AG04450 (cell line): ENCODE measurements around the gene B3GLCT. TPM values are rescaled to one million over a fixed set of nuclear protein-coding genes. Genes with fewer than 3 reads are reported as not detected.

Experiments
- CTCF ChIA-PET: fragments of 300-600, 350-600 bp; formaldehyde crosslinking; extraction: SDS; loops from one replicate; lab custom pipeline; 2022; ENCODE audit warnings: antibody characterized with exemption, inconsistent platforms; lab: Charles Lee
- POLR2A ChIA-PET: fragments of 350-600 bp; formaldehyde crosslinking; extraction: SDS; loops from one replicate; lab custom pipeline; 2021; ENCODE audit warnings: antibody characterized with exemption, inconsistent platforms; lab: Yijun Ruan, JAX
- DNase-seq: peaks from one replicate; pipeline ENCODE4 v3.0.0-alpha.2; 2011; ENCODE audit warnings: low read depth, low spot score
- H3K27ac ChIP-seq: one replicate; pipeline ENCODE4 v1.5.1; 2012; ENCODE audit warnings: low read depth, low read length, control low read depth
- H3K27me3 ChIP-seq: one replicate; pipeline ENCODE4 v1.6.0; 2012; ENCODE audit warnings: low read length; ENCODE audit not compliant: control insufficient read depth, insufficient read depth
- H3K4me3 ChIP-seq: 2 replicates; pipeline ENCODE4 v1.5.1; 2011; ENCODE audit warnings: mild to moderate bottlenecking, low read depth, low read length, control low read depth
- H3K9me3 ChIP-seq: 2 replicates; pipeline ENCODE4 v1.5.1; 2012; ENCODE audit warnings: low read length; ENCODE audit not compliant: control insufficient read depth, insufficient read depth
- polyA plus RNA-seq: library from polyadenylated mRNA; depleted of rRNA; stranded (reverse); fragments of >200 nt; gene quantifications from 2 replicates; pipeline ENCODE4 v1.2.3, GENCODE V29; 2011
- TF ChIP-seq, protein P1 (sequence below): IDR thresholded peaks from 2 replicates; pipeline ENCODE4 v1.5.1; 2011; ENCODE audit warnings: low read depth, low read length, control low read depth, inconsistent platforms

The B3GLCT gene
- polyA plus RNA-seq, 1 experiment, result 2.3 TPM

GRCh38 chr13:31227870-31228269 is 28.1 kb downstream of the B3GLCT start:
- no peak for DNase-seq
- CTCF ChIA-PET, result interaction anchor here (1.0 to 4.9 kb wide), 2 partner anchors 9 to 197 kb away, joined by 4 to 41 read pairs; no protein-coding TSS in a partner anchor
- Histone ChIP-seq H3K9me3 (no peaks in the 10 kb centered on the region), H3K27ac (no peak overlapping the region), H3K4me3 (no peak overlapping the region), H3K27me3 (no peaks in the 10 kb centered on the region)
- POLR2A ChIA-PET, result no interaction called here
- TF ChIP-seq, protein P1, sequence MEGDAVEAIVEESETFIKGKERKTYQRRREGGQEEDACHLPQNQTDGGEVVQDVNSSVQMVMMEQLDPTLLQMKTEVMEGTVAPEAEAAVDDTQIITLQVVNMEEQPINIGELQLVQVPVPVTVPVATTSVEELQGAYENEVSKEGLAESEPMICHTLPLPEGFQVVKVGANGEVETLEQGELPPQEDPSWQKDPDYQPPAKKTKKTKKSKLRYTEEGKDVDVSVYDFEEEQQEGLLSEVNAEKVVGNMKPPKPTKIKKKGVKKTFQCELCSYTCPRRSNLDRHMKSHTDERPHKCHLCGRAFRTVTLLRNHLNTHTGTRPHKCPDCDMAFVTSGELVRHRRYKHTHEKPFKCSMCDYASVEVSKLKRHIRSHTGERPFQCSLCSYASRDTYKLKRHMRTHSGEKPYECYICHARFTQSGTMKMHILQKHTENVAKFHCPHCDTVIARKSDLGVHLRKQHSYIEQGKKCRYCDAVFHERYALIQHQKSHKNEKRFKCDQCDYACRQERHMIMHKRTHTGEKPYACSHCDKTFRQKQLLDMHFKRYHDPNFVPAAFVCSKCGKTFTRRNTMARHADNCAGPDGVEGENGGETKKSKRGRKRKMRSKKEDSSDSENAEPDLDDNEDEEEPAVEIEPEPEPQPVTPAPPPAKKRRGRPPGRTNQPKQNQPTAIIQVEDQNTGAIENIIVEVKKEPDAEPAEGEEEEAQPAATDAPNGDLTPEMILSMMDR, result no peak

DNA sequence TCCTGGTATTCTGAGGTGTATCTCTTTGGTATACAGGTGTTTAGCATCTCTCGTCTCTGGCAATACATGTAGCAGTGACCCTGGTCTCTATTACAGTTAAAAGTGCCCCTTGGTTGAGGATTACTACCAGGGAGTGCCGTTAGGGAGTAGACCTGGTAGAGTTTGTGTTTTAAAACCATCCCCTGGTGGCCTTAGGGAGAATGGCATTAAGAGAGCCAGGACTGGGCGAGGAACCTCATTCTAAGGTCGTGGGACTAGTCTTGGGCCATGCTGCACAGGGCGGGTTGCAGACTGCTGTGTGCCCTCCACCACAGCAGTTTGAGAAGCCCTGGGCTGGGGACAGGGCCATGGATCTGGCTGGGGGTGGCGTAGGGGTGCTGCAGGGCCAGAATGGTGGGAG is 35.0 kb downstream of the B3GLCT start:
- Histone ChIP-seq H3K27ac (no peak overlapping the region), H3K27me3 (no peaks in the 10 kb centered on the region), H3K4me3 (no peak overlapping the region), H3K9me3 (no peaks in the 10 kb centered on the region)
- TF ChIP-seq, protein P1, result peak; percentile 44
- POLR2A ChIA-PET, result no interaction called here
- no peak for DNase-seq
- CTCF ChIA-PET, result interaction anchor here (0.8 to 12.0 kb wide), 8 partner anchors 8 to 1911 kb away, joined by 4 to 348 read pairs (median 18); no protein-coding TSS in a partner anchor

DNA sequence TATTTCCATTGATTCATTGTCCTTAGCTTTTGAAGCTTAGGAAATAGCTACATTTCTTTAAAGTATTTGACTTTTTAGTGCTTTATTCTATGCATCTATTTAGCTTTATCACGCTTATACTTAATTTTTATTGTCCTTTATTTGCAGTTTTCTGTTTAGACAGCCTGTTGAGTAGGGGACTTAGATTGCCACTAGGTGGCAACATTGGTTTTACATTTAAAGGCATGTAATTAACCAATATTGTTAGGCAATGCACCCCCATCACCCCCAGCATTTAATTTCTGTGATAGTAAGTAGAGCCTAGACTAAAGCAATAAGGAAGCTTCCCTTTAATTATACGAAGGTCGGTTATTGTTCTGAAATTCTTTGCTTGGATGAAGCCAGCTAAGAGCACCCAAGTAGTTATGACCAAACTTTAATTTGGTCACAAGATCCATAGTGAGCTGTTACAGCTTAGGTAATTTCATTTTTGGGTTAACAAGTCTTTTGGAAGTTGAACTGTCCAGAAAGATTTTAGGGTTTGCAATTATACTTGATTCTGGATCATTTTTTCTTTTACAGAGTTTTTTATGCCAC is 36.5 kb downstream of the B3GLCT start:
- CTCF ChIA-PET, result interaction anchor here (0.5 to 12.0 kb wide), 58 partner anchors 10 to 1863 kb away, joined by 3 to 348 read pairs (median 4); partner anchors contain the start of genes B3GLCT and RXFP2
- POLR2A ChIA-PET, result no interaction called here
- Histone ChIP-seq H3K27me3 (no peaks in the 10 kb centered on the region), H3K27ac (no peak overlapping the region), H3K9me3 (no peaks in the 10 kb centered on the region), H3K4me3 (no peak overlapping the region)
- TF ChIP-seq, protein P1, result peak; percentile 81
- DNase-seq, result peak; percentile 15

GRCh38 chr13:31240921-31241320 is 41.1 kb downstream of the B3GLCT start:
- no peak for DNase-seq
- Histone ChIP-seq H3K9me3 (no peaks in the 10 kb centered on the region), H3K27ac (no peak overlapping the region), H3K4me3 (no peak overlapping the region), H3K27me3 (no peaks in the 10 kb centered on the region)
- ChIA-PET CTCF (interaction anchor here (0.6 to 12.0 kb wide), 3 partner anchors 12 to 1943 kb away, joined by 3 to 348 read pairs (median 4); no protein-coding TSS in a partner anchor), POLR2A (no interaction called here)
- TF ChIP-seq, protein P1, result no peak

DNA sequence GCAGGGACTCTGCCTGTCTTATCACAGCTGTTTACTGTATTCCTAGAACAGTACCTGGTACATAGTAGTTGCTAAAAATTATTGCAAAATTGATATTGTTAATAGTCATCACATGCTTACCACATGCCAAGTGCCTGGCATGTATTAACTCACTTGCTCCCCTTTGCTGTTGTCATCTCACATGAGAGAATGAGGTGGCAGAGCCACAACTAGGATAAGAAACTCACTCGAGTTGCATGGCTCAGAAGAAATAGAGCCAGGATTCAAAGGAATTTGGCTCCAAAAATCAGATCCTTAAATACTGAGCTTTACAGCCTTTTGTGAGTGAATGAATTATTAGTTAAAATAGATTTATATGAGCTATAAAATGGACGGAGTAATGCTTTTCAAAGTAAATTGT is 42.6 kb downstream of the B3GLCT start:
- no peak overlapping the region for H3K4me3 ChIP-seq
- no peaks in the 10 kb centered on the region for H3K9me3 ChIP-seq
- no peaks in the 10 kb centered on the region for H3K27me3 ChIP-seq
- POLR2A ChIA-PET, result no interaction called here
- CTCF ChIA-PET, result interaction anchor here (0.7 to 12.0 kb wide), 3 partner anchors 18 to 189 kb away, joined by 3 to 348 read pairs (median 5); no protein-coding TSS in a partner anchor
- no peak overlapping the region for H3K27ac ChIP-seq
- TF ChIP-seq, protein P1, result no peak
- DNase-seq, result no peak
